VCaP (cell line): ENCODE results near the gene CMC4.

ENCODE experiments used
- H3K27ac ChIP-seq: fragments of 450-650 bp; 2 replicates; pipeline ENCODE4 v1.5.1; 2017
- CTCF ChIP-seq: fragments of 450-650 bp; conservative IDR thresholded peaks from 2 replicates; pipeline ENCODE4 v1.5.1; 2017; ENCODE audit warnings: mild to moderate bottlenecking, moderate library complexity

The CMC4 gene

GRCh38 chrX:155070975-155071693 lies at the start of gene CMC4, which contains the start of the genes BRCC3 and MTCP1:
Gene CMC4, minus strand, starts transcription at chrX:155071136. Its CDS starts 7,113 bp downstream, at chrX:155064023.
Gene BRCC3, plus strand, starts transcription at chrX:155071508. Its CDS starts 20 bp downstream, at chrX:155071528.
Gene MTCP1, minus strand, starts transcription at chrX:155071136. Its CDS starts 5,126 bp downstream, at chrX:155066010.
- H3K27ac ChIP-seq = peak within 1 kb of the TSS; percentile 79
- TF ChIP-seq CTCF = no peak

- no peak for TF ChIP-seq CTCF
- no peak overlapping the region for H3K27ac ChIP-seq
Observed at GRCh38 chrX:155115174-155115819, 44.4 kb upstream of the CMC4 start.

GRCh38 chrX:155113097-155113496 lies 42.2 kb upstream of the CMC4 start:
- no peak for TF ChIP-seq CTCF
- H3K27ac ChIP-seq = no peak overlapping the region

- TF ChIP-seq CTCF = no peak
Observed at GRCh38 chrX:155112171-155112570, 41.2 kb upstream of the CMC4 start.

GRCh38 chrX:155108427-155108826 lies 37.5 kb upstream of the CMC4 start:
- TF ChIP-seq CTCF = no peak
- H3K27ac ChIP-seq = no peak overlapping the region

More at GRCh38 chrX:155112171-155112570, 41.2 kb upstream of the CMC4 start:
- H3K27ac ChIP-seq = no peak overlapping the region

GRCh38 chrX:155105919-155106318 lies 35.0 kb upstream of the CMC4 start:
- H3K27ac ChIP-seq = no peak overlapping the region
- TF ChIP-seq CTCF = no peak

- no peak overlapping the region for H3K27ac ChIP-seq
- peak; percentile 79 for TF ChIP-seq CTCF
Observed at GRCh38 chrX:155094468-155095061, 23.6 kb upstream of the CMC4 start.
